H1 (cell line): Measurements from ENCODE around the gene SPTSSA. TPM values are rescaled to one million over a fixed set of nuclear protein-coding genes. Genes with fewer than 3 reads are reported as not detected.

Experiments
- EGR1 ChIP-seq: IDR thresholded peaks from 2 replicates; pipeline ENCODE4 v1.6.1; 2011; ENCODE audit warnings: low read depth, low read length, borderline replicate concordance
- MAX ChIP-seq: IDR thresholded peaks from 2 replicates; pipeline ENCODE4 v1.6.1; 2012; ENCODE audit warnings: inconsistent platforms
- RAD21 ChIP-seq, 2 experiments: IDR thresholded peaks in 1 of 2; conservative IDR thresholded peaks in 1 of 2; 2 replicates each; pipeline ENCODE4 v1.6.1; 2011; ENCODE audit warnings: low read depth in 2 of 2, low read length in 2 of 2, improper control_type of control experiment in 1 of 2, inconsistent platforms in 1 of 2, mild to moderate bottlenecking in 1 of 2, moderate library complexity in 1 of 2
- TBP ChIP-seq: IDR thresholded peaks from 2 replicates; pipeline ENCODE4 v1.6.1; 2011; ENCODE audit warnings: low read depth, low read length, improper control_type of control experiment
- polyA plus RNA-seq, 7 experiments: library from polyadenylated mRNA; depleted of rRNA in 3 of 7; stranded (reverse) in 5 of 7; unstranded in 2 of 7; fragments of >200 nt in 5 of 7; fragments of 200-250 nt in 2 of 7; gene quantifications; 1 replicate in 5 of 7; 2 replicates in 1 of 7; 4 replicates in 1 of 7; pipeline versions ENCODE4 v1.2.1 to v1.2.3, GENCODE V29; 2011 to 2013; ENCODE audit warnings: missing spikeins in 2 of 7, mixed read lengths in 2 of 7
- total RNA-seq: library from RNA; stranded (reverse); fragmentation: NEBNext Ultra II Directional; extraction: Animal tissue kit (Norgen Biotek cat#: 25700); gene quantifications from 2 replicates; pipeline ENCODE4 v1.2.1, GENCODE V29; 2021

Gene SPTSSA
- total and polyA plus RNA-seq, 2 of the 8 experiments (the other 6 are each of a cell fraction or from before 2014, with no cell fraction given) = 24.9 to 28.5 TPM

GRCh38 chr14:34453226-34453625 is 8.8 kb downstream of the SPTSSA start (continued):
- TF ChIP-seq EGR1 (no peak), RAD21 (IDR thresholded peaks at IDR 0.05 in 1 of 2, conservative IDR thresholded peaks at IDR 0.05 in 1 of 2; ENCODE audit: low read depth in 2 of 2, low read length in 2 of 2) (no peak), MAX (no peak), TBP (no peak)
